WTC11 (cell line): ENCODE results near the gene CD226. TPM values are rescaled to one million over a fixed set of nuclear protein-coding genes. Genes with fewer than 3 reads are reported as not detected.

Experiments
- ATAC-seq: fragments of 200-7000 bp; cut with Tn5 transposase; 2 replicates; pipeline ENCODE4 v1.10.0; 2021; ENCODE audit warnings: mild to moderate bottlenecking, moderate library complexity
- CTCF ChIA-PET: fragments of 300-600 bp; sonication (Branson Sonifier 250); formaldehyde crosslinking; loops from one replicate; lab custom pipeline; 2021; ENCODE audit warnings: antibody characterized with exemption; lab: Charles Lee
- POLR2A ChIA-PET: fragments of 350-600 bp; sonication (Branson Sonifier 250); formaldehyde crosslinking; loops from one replicate; lab custom pipeline; 2021; ENCODE audit warnings: antibody characterized with exemption; lab: Charles Lee
- DNase-seq: peaks from one replicate; pipeline ENCODE4 v3.0.0; 2021; ENCODE audit warnings: low spot score
- H3K27ac Mint-ChIP-seq: 2 replicates; pipeline ENCODE4 v1.8.0; 2021; ENCODE audit warnings: mixed read lengths
- H3K27me3 Mint-ChIP-seq: 2 replicates; pipeline ENCODE4 v1.8.0; 2021; ENCODE audit warnings: low read depth, mild to moderate bottlenecking, moderate library complexity, mixed read lengths
- H3K36me3 Mint-ChIP-seq: 2 replicates; pipeline ENCODE4 v1.8.0; 2021; ENCODE audit warnings: mixed read lengths
- H3K4me1 Mint-ChIP-seq: 2 replicates; pipeline ENCODE4 v1.8.0; 2022; ENCODE audit warnings: mixed read lengths
- H3K4me3 Mint-ChIP-seq: 2 replicates; pipeline ENCODE4 v1.8.0; 2021; ENCODE audit warnings: mild to moderate bottlenecking, moderate library complexity, mixed read lengths
- H3K9me3 Mint-ChIP-seq: 2 replicates; pipeline ENCODE4 v1.8.0; 2021; ENCODE audit warnings: mixed read lengths
- ATF6 ChIP-seq: sonication (generic); formaldehyde crosslinking; IDR thresholded peaks from 2 replicates; pipeline ENCODE4 v1.8.1; 2023; ENCODE audit warnings: mild to moderate bottlenecking, missing genetic modification reagents
- CTCF ChIP-seq: fragments of 200-600 bp; IDR thresholded peaks from 2 replicates; pipeline ENCODE4 v1.8.0; 2022; ENCODE audit warnings: antibody characterized with exemption
- E2F5 ChIP-seq: sonication (generic); formaldehyde crosslinking; IDR thresholded peaks from 2 replicates; pipeline ENCODE4 v1.8.1; 2022; ENCODE audit warnings: mild to moderate bottlenecking, moderate library complexity, missing genetic modification reagents
- ETV6 ChIP-seq: sonication (generic); formaldehyde crosslinking; IDR thresholded peaks from 2 replicates; pipeline ENCODE4 v1.8.1; 2022; ENCODE audit warnings: mild to moderate bottlenecking, missing genetic modification reagents
- FOXK1 ChIP-seq: sonication (generic); formaldehyde crosslinking; IDR thresholded peaks from 2 replicates; pipeline ENCODE4 v1.8.0; 2022; ENCODE audit warnings: mild to moderate bottlenecking, moderate library complexity, missing genetic modification reagents
- GABPB1 ChIP-seq: sonication (generic); formaldehyde crosslinking; IDR thresholded peaks from 2 replicates; pipeline ENCODE4 v1.8.1; 2023; ENCODE audit warnings: mild to moderate bottlenecking, missing genetic modification reagents
- GRHL2 ChIP-seq: fragments of 250-450 bp; sonication (Bioruptor Pico); IDR thresholded peaks from 2 replicates; pipeline ENCODE4 v1.8.0; 2022; ENCODE audit warnings: mild to moderate bottlenecking, moderate library complexity; ENCODE audit not compliant: insufficient replicate concordance, severe bottlenecking
- HMGA2 ChIP-seq: fragments of 250-450 bp; sonication (Bioruptor Pico); IDR thresholded peaks from 2 replicates; pipeline ENCODE4 v1.4.0; 2021; ENCODE audit warnings: mild to moderate bottlenecking, moderate library complexity
- HMGXB4 ChIP-seq: sonication (generic); formaldehyde crosslinking; IDR thresholded peaks from 2 replicates; pipeline ENCODE4 v1.8.1; 2023; ENCODE audit warnings: mild to moderate bottlenecking, moderate library complexity, missing genetic modification reagents
- JAZF1 ChIP-seq: fragments of 250-450 bp; sonication (Bioruptor Pico); IDR thresholded peaks from 2 replicates; pipeline ENCODE4 v1.9.0; 2021; ENCODE audit warnings: moderate library complexity, mild to moderate bottlenecking, inconsistent platforms
- NFE2L1 ChIP-seq: sonication (generic); formaldehyde crosslinking; IDR thresholded peaks from 2 replicates; pipeline ENCODE4 v1.8.1; 2023; ENCODE audit warnings: missing genetic modification reagents
- PRRX2 ChIP-seq: fragments of 250-450 bp; sonication (Bioruptor Pico); IDR thresholded peaks from 2 replicates; pipeline ENCODE4 v1.8.0; 2021; ENCODE audit warnings: mild to moderate bottlenecking
- RELA ChIP-seq: sonication (generic); formaldehyde crosslinking; IDR thresholded peaks from 2 replicates; pipeline ENCODE4 v1.8.1; 2022; ENCODE audit warnings: missing genetic modification reagents, mild to moderate bottlenecking, borderline replicate concordance
- SMAD4 ChIP-seq: sonication (generic); formaldehyde crosslinking; IDR thresholded peaks from 2 replicates; pipeline ENCODE4 v1.8.0; 2022; ENCODE audit warnings: mild to moderate bottlenecking, missing genetic modification reagents
- TCF7 ChIP-seq: sonication (generic); formaldehyde crosslinking; IDR thresholded peaks from 2 replicates; pipeline ENCODE4 v1.8.0; 2022; ENCODE audit warnings: mild to moderate bottlenecking, low read depth, missing genetic modification reagents, moderate library complexity
- TEAD4 ChIP-seq: sonication (generic); formaldehyde crosslinking; IDR thresholded peaks from 2 replicates; pipeline ENCODE4 v1.8.0; 2022; ENCODE audit warnings: mild to moderate bottlenecking, missing genetic modification reagents
- ZBTB43 ChIP-seq: sonication (generic); formaldehyde crosslinking; IDR thresholded peaks from 2 replicates; pipeline ENCODE4 v1.8.1; 2023; ENCODE audit warnings: mild to moderate bottlenecking, missing genetic modification reagents
- ZMAT4 ChIP-seq: fragments of 250-450 bp; sonication (Bioruptor Pico); IDR thresholded peaks from 2 replicates; pipeline ENCODE4 v1.9.0; 2021; ENCODE audit warnings: mild to moderate bottlenecking
- ZNF138 ChIP-seq: sonication (generic); formaldehyde crosslinking; conservative IDR thresholded peaks from 2 replicates; pipeline ENCODE4 v1.8.1; 2022; ENCODE audit warnings: mild to moderate bottlenecking, moderate library complexity, missing genetic modification reagents
- ZNF232 ChIP-seq: sonication (generic); formaldehyde crosslinking; IDR thresholded peaks from 2 replicates; pipeline ENCODE4 v1.8.0; 2022; ENCODE audit warnings: mild to moderate bottlenecking, missing genetic modification reagents
- ZNF281 ChIP-seq: sonication (generic); formaldehyde crosslinking; IDR thresholded peaks from 2 replicates; pipeline ENCODE4 v1.8.0; 2023; ENCODE audit warnings: mild to moderate bottlenecking, missing genetic modification reagents
- ZNF317 ChIP-seq: sonication (generic); formaldehyde crosslinking; IDR thresholded peaks from 2 replicates; pipeline ENCODE4 v1.8.1; 2023; ENCODE audit warnings: low read depth, mild to moderate bottlenecking, moderate library complexity, missing genetic modification reagents, borderline replicate concordance
- ZNF396 ChIP-seq: fragments of 250-450 bp; sonication (Bioruptor Pico); IDR thresholded peaks from 2 replicates; pipeline ENCODE4 v1.8.0; 2021; ENCODE audit warnings: mild to moderate bottlenecking, moderate library complexity, borderline replicate concordance
- ZNF416 ChIP-seq: fragments of 250-450 bp; sonication (Bioruptor Pico); IDR thresholded peaks from 2 replicates; pipeline ENCODE4 v1.9.0; 2021; ENCODE audit warnings: mild to moderate bottlenecking, inconsistent platforms
- total RNA-seq: library from RNA; stranded (reverse); gene quantifications from 3 replicates; pipeline ENCODE4 v1.2.3, GENCODE V29; 2021

Gene CD226
- total RNA-seq, 1 experiment from 2014 or later, result 0.24 TPM

GRCh38 chr18:69894467-69894866 is 53.2 kb downstream of the CD226 start:
- peaks cover 13% of the 10 kb centered on the region for H3K9me3 Mint-ChIP-seq
- TF ChIP-seq RELA (CRISPR knock-in tag) (no peak), TEAD4 (CRISPR knock-in tag) (no peak), ZNF416 (no peak), JAZF1 (CRISPR knock-in tag) (no peak), GRHL2 (no peak), CTCF (no peak), TCF7 (CRISPR knock-in tag) (no peak), ZMAT4 (CRISPR knock-in tag) (no peak), ZNF281 (CRISPR knock-in tag) (no peak), FOXK1 (CRISPR knock-in tag) (no peak)
- CTCF ChIA-PET, result no interaction called here
- H3K27me3 Mint-ChIP-seq, result no peaks in the 10 kb centered on the region
- H3K4me3 Mint-ChIP-seq, result no peak overlapping the region
- H3K4me1 Mint-ChIP-seq, result peaks cover 25% of the 10 kb centered on the region
- ATAC-seq, result no peak
- POLR2A ChIA-PET, result no interaction called here
- H3K36me3 Mint-ChIP-seq, result 0 out of 2 replicates have a peak, but pooled peaks cover under 1% of the 10 kb centered on the region
- no peak overlapping the region for H3K27ac Mint-ChIP-seq
- DNase-seq, result no peak

GRCh38 chr18:69890558-69890957 is 57.1 kb downstream of the CD226 start:
- H3K27me3 Mint-ChIP-seq, result no peaks in the 10 kb centered on the region
- no peaks in the 10 kb centered on the region for H3K36me3 Mint-ChIP-seq
- H3K4me3 Mint-ChIP-seq, result no peak overlapping the region
- H3K9me3 Mint-ChIP-seq, result 0 out of 2 replicates have a peak, but pooled peaks cover 9% of the 10 kb centered on the region
- ChIA-PET POLR2A (no interaction called here), CTCF (no interaction called here)
- ATAC-seq (no peak), DNase-seq (no peak)
- peaks cover 8% of the 10 kb centered on the region for H3K4me1 Mint-ChIP-seq
- no peak overlapping the region for H3K27ac Mint-ChIP-seq
- TF ChIP-seq GABPB1 (CRISPR knock-in tag) (no peak), ZBTB43 (no peak), ZNF396 (CRISPR knock-in tag) (no peak), HMGA2 (no peak), ZNF416 (no peak), ZNF232 (no peak), E2F5 (CRISPR knock-in tag) (no peak), HMGXB4 (CRISPR knock-in tag) (no peak), NFE2L1 (CRISPR knock-in tag) (no peak), ETV6 (no peak), SMAD4 (no peak), CTCF (no peak), ATF6 (no peak), ZNF317 (no peak), ZNF138 (no peak), PRRX2 (no peak)
